ENCODE results near the gene ANKRD39. TPM values are rescaled to one million over a fixed set of nuclear protein-coding genes. Genes with fewer than 3 reads are reported as not detected.
A peak's percentile ranks its signal among the peaks of the same experiment; 100 is the strongest.

The ANKRD39 gene
- total and polyA plus RNA-seq, 12 donors, result 9.2 to 49.5 (median 22.5) TPM

DNA sequence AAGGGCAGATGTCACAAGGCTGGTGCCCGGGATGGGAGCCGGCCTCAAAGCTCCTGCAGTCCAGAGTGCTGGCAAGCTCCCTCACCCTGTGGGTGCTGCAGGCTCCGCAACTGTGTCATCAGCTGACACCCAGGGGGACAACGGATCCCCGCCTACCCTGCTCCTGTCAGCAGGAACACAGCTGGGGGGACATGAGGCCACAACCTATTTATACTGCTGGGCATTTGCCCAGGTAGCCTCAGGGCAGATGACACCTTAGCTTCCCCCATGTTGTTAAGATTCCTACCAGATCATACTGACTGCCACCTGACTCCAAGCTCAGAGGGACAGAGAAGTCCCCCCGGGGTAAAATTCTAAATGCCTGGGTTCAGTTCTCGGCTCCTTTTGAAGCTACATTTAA lies 15.2 kb downstream of the ANKRD39 start:
- peak in 1 of 7 donors; percentile 72 for DNase-seq
- Histone ChIP-seq H3K36me3 (replicated peaks in 1 of 2) (peaks cover 0 to 12% of the 10 kb centered on the region in 2 donors), H3K27ac (no peak overlapping the region), H3K4me1 (replicated peaks in 1 of 2) (no peaks in the 10 kb centered on the region), H3K4me3 (no peak overlapping the region), H3K9me3 (replicated peaks in 1 of 3) (no peaks in the 10 kb centered on the region), H3K27me3 (no peaks in the 10 kb centered on the region)
- intact Hi-C loops (cut with DNase I), result no loop called here
- TF ChIP-seq POLR2A (IDR thresholded peaks at IDR 0.05), result no peak
- TF ChIP-seq, protein P1, sequence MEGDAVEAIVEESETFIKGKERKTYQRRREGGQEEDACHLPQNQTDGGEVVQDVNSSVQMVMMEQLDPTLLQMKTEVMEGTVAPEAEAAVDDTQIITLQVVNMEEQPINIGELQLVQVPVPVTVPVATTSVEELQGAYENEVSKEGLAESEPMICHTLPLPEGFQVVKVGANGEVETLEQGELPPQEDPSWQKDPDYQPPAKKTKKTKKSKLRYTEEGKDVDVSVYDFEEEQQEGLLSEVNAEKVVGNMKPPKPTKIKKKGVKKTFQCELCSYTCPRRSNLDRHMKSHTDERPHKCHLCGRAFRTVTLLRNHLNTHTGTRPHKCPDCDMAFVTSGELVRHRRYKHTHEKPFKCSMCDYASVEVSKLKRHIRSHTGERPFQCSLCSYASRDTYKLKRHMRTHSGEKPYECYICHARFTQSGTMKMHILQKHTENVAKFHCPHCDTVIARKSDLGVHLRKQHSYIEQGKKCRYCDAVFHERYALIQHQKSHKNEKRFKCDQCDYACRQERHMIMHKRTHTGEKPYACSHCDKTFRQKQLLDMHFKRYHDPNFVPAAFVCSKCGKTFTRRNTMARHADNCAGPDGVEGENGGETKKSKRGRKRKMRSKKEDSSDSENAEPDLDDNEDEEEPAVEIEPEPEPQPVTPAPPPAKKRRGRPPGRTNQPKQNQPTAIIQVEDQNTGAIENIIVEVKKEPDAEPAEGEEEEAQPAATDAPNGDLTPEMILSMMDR (IDR thresholded peaks at IDR 0.05), result no peak
- 86 to 96% (median 90%) methylated on average over 2 to 7 of the region's 7 CpGs for WGBS, 4 donors

DNA sequence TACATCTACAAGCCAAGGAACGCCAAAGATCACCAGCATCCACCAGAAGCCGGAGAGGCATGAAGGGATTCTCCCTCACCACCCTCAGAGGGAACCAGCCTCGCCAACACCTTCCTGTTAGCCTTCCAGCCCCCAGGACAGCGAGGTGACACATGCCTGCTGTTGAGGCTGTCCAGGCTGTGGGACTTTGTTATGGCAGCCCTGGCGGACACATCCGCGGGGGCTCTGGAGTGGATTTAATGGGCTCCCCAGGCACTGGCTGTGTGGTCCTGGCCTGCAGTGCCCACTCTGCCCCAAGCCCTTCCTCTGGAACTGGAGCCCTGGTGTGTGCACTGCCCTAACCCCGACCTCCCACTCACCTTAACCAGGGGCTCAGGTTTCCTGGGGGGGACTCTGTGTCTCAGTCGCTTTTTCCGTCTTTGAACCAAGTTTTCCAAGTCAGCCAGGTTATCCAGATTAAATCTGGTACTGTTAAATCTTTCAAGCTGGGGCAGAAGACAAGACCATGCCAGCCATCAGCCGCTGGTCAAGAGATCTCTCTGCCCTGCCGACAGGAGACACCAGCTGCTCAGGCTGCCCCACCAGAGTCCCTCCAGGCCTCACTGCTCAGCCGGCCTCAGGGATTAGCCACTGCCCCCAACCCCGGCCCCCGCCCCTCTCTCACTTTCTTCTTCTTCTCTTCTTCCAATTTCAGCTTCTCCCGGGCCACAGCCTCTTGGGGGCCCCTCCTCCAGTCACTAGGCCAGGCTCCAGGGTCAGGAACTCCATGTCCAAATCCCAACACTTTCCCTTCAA lies 15.9 kb downstream of the ANKRD39 start:
- DNase-seq, result no peak
- Histone ChIP-seq H3K27me3 (no peaks in the 10 kb centered on the region), H3K27ac (no peak overlapping the region), H3K9me3 (replicated peaks in 1 of 3) (no peaks in the 10 kb centered on the region), H3K4me3 (no peak overlapping the region), H3K4me1 (replicated peaks in 1 of 2) (no peaks in the 10 kb centered on the region), H3K36me3 (replicated peaks in 1 of 2) (peaks cover 0 to 9% of the 10 kb centered on the region in 2 donors)
- TF ChIP-seq, protein P1 (IDR thresholded peaks at IDR 0.05), result no peak
- WGBS, 4 donors, result 86 to 91% (median 90%) methylated on average over 12 to 16 of the region's 16 CpGs
- intact Hi-C loops (cut with DNase I), result no loop called here

DNA sequence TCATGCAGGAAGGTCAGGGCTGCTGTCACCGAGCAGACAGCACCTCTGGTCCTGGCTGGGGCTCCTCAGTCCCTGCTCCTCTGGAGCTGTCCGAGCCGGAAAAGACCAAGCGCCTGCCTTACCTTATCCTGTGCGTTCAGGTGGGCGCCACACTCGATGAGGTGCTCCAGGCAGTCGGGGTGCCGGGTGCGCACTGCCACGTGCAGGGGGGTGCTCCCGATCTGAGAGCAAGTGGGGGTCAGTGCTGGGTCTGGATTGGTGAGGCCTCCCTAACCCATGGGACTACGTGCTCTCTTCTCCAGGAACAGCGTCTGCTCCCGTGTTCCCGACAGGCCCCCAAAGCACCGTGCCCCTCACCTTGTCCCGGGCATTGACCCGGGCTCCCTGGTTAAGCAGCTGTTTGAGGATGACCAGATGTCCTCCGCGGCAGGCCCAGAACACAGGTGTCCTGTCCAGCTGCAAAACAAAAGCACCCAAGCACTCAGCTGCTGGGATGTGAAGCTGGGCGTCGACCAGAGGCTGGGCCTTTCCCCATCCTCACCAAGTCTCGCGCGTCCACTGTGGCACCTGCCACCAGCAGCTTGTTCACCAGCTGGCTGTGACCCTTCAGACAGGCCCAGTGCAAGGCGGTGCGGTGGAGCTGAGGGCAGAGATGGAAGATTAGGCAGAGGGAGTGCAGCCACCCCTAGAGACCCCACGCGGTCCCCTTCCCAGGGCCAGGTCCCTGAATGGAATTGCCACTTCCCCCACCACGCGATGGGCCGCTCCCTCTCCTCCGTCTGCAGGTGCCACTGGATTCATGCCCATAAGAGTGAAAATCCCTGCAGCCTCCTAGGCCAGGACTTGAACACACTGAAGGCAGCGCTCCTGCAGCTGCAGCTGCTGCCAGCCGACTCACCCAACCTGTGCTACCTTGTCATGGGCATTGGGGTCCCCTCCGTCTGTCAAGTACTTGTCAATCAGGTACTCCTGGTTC lies 17.7 kb downstream of the ANKRD39 start:
- Histone ChIP-seq H3K36me3 (replicated peaks in 1 of 2) (no peaks in the 10 kb centered on the region), H3K27me3 (no peaks in the 10 kb centered on the region), H3K27ac (no peak overlapping the region), H3K4me3 (no peak overlapping the region), H3K4me1 (replicated peaks in 1 of 2) (no peaks in the 10 kb centered on the region), H3K9me3 (replicated peaks in 1 of 3) (no peaks in the 10 kb centered on the region)
- TF ChIP-seq, protein P1 (IDR thresholded peaks at IDR 0.05), result no peak
- no peak for TF ChIP-seq POLR2A (IDR thresholded peaks at IDR 0.05)
- no peak for DNase-seq
- intact Hi-C loops (cut with DNase I), result no loop called here
- WGBS, 4 donors, result 87 to 92% (median 89%) methylated on average over 15 to 37 of the region's 37 CpGs

DNA sequence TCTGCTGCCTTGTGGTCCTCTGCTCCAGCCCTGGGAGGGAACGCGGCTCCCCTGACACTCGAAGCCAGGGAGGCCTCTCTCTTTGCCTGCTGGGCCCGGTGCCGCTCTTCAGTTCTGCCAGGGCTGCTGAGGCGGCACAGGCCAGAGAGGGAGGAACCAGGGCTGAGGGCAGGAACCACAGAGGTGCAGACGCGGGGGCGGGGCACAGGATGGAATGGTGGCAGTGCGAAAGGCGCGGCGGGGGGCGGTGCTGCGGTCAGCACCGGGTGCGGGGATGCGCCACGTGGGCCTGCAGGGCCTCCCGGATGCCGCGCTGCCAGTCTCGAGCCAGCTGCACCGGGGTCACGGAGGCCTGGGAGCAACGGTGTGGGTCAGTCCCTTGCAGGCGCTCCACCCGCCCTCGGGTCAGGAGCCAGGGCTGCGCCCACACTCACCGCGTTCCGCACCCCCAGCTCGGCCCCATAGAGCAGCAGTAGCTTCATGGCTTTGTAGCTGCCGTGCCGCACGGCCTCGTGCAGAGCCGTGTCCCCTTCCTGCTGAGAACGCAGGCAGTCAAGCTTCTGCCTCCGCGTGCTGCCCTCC lies 18.4 kb downstream of the ANKRD39 start:
- Histone ChIP-seq H3K4me3 (no peak overlapping the region), H3K36me3 (replicated peaks in 1 of 2) (no peaks in the 10 kb centered on the region)

More for the DNA sequence above, 18.4 kb downstream of the ANKRD39 start:
- TF ChIP-seq POLR2A (IDR thresholded peaks at IDR 0.05), result no peak
- TF ChIP-seq, protein P1 (IDR thresholded peaks at IDR 0.05), result no peak
- intact Hi-C loops (cut with DNase I), result no loop called here
- 35 to 75% (median 45%) methylated on average over 3 to 42 of the region's 42 CpGs for WGBS, 4 donors
- Histone ChIP-seq H3K27me3 (no peaks in the 10 kb centered on the region), H3K4me1 (replicated peaks in 1 of 2) (no peaks in the 10 kb centered on the region), H3K27ac (no peak overlapping the region), H3K9me3 (replicated peaks in 1 of 3) (no peaks in the 10 kb centered on the region)
- peak in 2 of 7 donors; percentile 24 to 78 for DNase-seq

All from adrenal gland (tissue), 12 donors.